CD14-positive monocyte (primary cell): ENCODE data around the gene KIF13A. TPM values are rescaled to one million over a fixed set of nuclear protein-coding genes. Genes with fewer than 3 reads are reported as not detected.

ENCODE experiments used
- DNase-seq, 3 donors: peaks; one replicate each; pipeline ENCODE4 v3.0.0-alpha.2; 2011 to 2022
- H2AFZ ChIP-seq: 2 replicates; pipeline ENCODE4 v1.6.0; 2012; ENCODE audit warnings: mild to moderate bottlenecking, low read depth, low read length, inconsistent platforms; ENCODE audit not compliant: insufficient read depth, poor library complexity, severe bottlenecking
- H3K27ac ChIP-seq, 2 donors: 1 replicate in 1 of 2; 2 replicates in 1 of 2; pipeline ENCODE4 v1.5.1; 2012 to 2013; ENCODE audit warnings: low read length in 2 of 2, control low read depth in 1 of 2, inconsistent platforms in 1 of 2, low read depth in 1 of 2, mild to moderate bottlenecking in 1 of 2
- H3K27me3 ChIP-seq, 2 donors: one replicate each; pipeline versions ENCODE4 v1.6.0 to v1.6.1; 2011 to 2013; ENCODE audit warnings: low read length in 2 of 2; ENCODE audit not compliant: control insufficient read depth in 2 of 2, insufficient read depth in 2 of 2
- H3K36me3 ChIP-seq, 2 donors: replicated peaks in 1 of 2; 1 replicate in 1 of 2; 2 replicates in 1 of 2; pipeline versions ENCODE4 v1.5.1 to v1.6.1; 2012 to 2013; ENCODE audit warnings: low read length in 2 of 2, control low read depth in 1 of 2, inconsistent platforms in 1 of 2, mild to moderate bottlenecking in 1 of 2; ENCODE audit not compliant: insufficient read depth in 2 of 2, control insufficient read depth in 1 of 2
- H3K4me1 ChIP-seq, 2 donors: 1 replicate in 1 of 2; 2 replicates in 1 of 2; pipeline versions ENCODE4 v1.5.1 to v1.6.1; 2012 to 2013; ENCODE audit warnings: low read length in 2 of 2, control low read depth in 1 of 2, inconsistent platforms in 1 of 2, mild to moderate bottlenecking in 1 of 2, moderate library complexity in 1 of 2; ENCODE audit not compliant: insufficient read depth in 2 of 2, control insufficient read depth in 1 of 2
- H3K4me2 ChIP-seq: replicated peaks from 2 replicates; pipeline ENCODE3; 2012; ENCODE audit warnings: low read length, moderate library complexity, mild to moderate bottlenecking; ENCODE audit not compliant: poor library complexity, severe bottlenecking; ENCODE audit errors: extremely low read depth
- H3K4me3 ChIP-seq, 3 experiments: fragments of 200-600 bp in 1 of 3; sonication (generic) in 1 of 3; replicated peaks in 1 of 3; 1 replicate in 2 of 3; 2 replicates in 1 of 3; pipeline ENCODE4 v1.5.1; 2011 to 2013; ENCODE audit warnings: low read length in 3 of 3, mild to moderate bottlenecking in 3 of 3, control low read depth in 2 of 3, low read depth in 2 of 3, inconsistent platforms in 1 of 3, moderate library complexity in 1 of 3
- H3K79me2 ChIP-seq: 2 replicates; pipeline ENCODE4 v1.6.0; 2012; ENCODE audit warnings: mild to moderate bottlenecking, control low read depth, inconsistent platforms, low read length, moderate library complexity; ENCODE audit not compliant: insufficient read depth
- H3K9ac ChIP-seq: 2 replicates; pipeline ENCODE4 v1.6.0; 2017; ENCODE audit warnings: low read length, mild to moderate bottlenecking; ENCODE audit not compliant: insufficient read depth, poor library complexity, severe bottlenecking
- H3K9me3 ChIP-seq, 2 donors: replicated peaks in 1 of 2; 1 replicate in 1 of 2; 2 replicates in 1 of 2; pipeline versions ENCODE4 v1.5.1 to v1.6.1; 2012 to 2013; ENCODE audit warnings: low read length in 2 of 2, control low read depth in 1 of 2; ENCODE audit not compliant: control insufficient read depth in 1 of 2, insufficient read depth in 1 of 2
- H4K20me1 ChIP-seq: 2 replicates; pipeline ENCODE4 v1.6.0; 2012; ENCODE audit warnings: mild to moderate bottlenecking, low read length, control low read depth, moderate library complexity; ENCODE audit not compliant: insufficient read depth
- H3K27ac Mint-ChIP-seq, 7 donors: one replicate each; pipeline ENCODE4 v1.8.0; 2020; ENCODE audit warnings: mild to moderate bottlenecking in 7 of 7, mixed read lengths in 7 of 7, moderate library complexity in 6 of 7, inconsistent platforms in 2 of 7
- H3K27me3 Mint-ChIP-seq, 3 donors: one replicate each; pipeline ENCODE4 v1.8.0; 2021 to 2022; ENCODE audit warnings: low read depth in 3 of 3, mild to moderate bottlenecking in 3 of 3, mixed read lengths in 3 of 3, moderate library complexity in 3 of 3, inconsistent platforms in 1 of 3
- H3K36me3 Mint-ChIP-seq, 2 donors: one replicate each; pipeline ENCODE4 v1.8.0; 2020; ENCODE audit warnings: mixed read lengths in 2 of 2, inconsistent platforms in 1 of 2, mild to moderate bottlenecking in 1 of 2
- H3K4me1 Mint-ChIP-seq: one replicate; pipeline ENCODE4 v1.8.0; 2020; ENCODE audit warnings: mild to moderate bottlenecking, mixed read lengths
- H3K4me3 Mint-ChIP-seq, 2 donors: one replicate each; pipeline ENCODE4 v1.8.0; 2020; ENCODE audit warnings: mild to moderate bottlenecking in 2 of 2, mixed read lengths in 2 of 2, moderate library complexity in 1 of 2
- H3K9me3 Mint-ChIP-seq, 7 donors: one replicate each; pipeline ENCODE4 v1.8.0; 2020 to 2022; ENCODE audit warnings: mixed read lengths in 7 of 7, mild to moderate bottlenecking in 6 of 7, moderate library complexity in 6 of 7, inconsistent platforms in 2 of 7
- CTCF ChIP-seq: fragments of 200-600 bp; IDR thresholded peaks from one replicate; pipeline ENCODE4 v1.8.0; 2022; ENCODE audit warnings: antibody characterized with exemption, mild to moderate bottlenecking
- WGBS: methylation state at CpG from one replicate; pipeline ENCODE4 v1.1.5; 2013; ENCODE audit warnings: missing lambda C conversion rate; ENCODE audit not compliant: insufficient coverage; 5-methylcytosine and 5-hydroxymethylcytosine counted together
- intact Hi-C, 2 donors: fragments of 100-400 bp; cut with micrococcal nuclease; formaldehyde crosslinking; loops; one replicate each; pipeline versions ENCODE4 v1.15.0 to v1.15.1; 2023
- polyA plus RNA-seq, 3 donors: library from polyadenylated mRNA; depleted of rRNA in 1 of 3; unstranded in 2 of 3; stranded (reverse) in 1 of 3; fragments of 300-500 nt in 2 of 3; fragments of >200 nt in 1 of 3; fragmentation: Illumina TruSeq in 2 of 3; gene quantifications; 1 replicate in 2 of 3; 2 replicates in 1 of 3; pipeline ENCODE4 v1.2.3, GENCODE V29; 2012 to 2021

The KIF13A gene
- polyA plus RNA-seq, 3 donors, result 2.9 to 28.4 (median 6.0) TPM

- H3K27ac Mint-ChIP-seq, result no peak overlapping the region
- no peak for DNase-seq
- H3K27ac ChIP-seq, result no peak overlapping the region
- no peaks in the 10 kb centered on the region for H4K20me1 ChIP-seq
- H3K4me3 ChIP-seq, result no peak overlapping the region
- no peak overlapping the region for H3K4me2 ChIP-seq
- no peaks in the 10 kb centered on the region for H3K36me3 ChIP-seq
- intact Hi-C loops, result no loop called here
- no peaks in the 10 kb centered on the region for H3K4me1 Mint-ChIP-seq
- peaks cover 0 to 4% (median 0%) of the 10 kb centered on the region in 7 donors for H3K9me3 Mint-ChIP-seq
- H3K4me1 ChIP-seq, result no peaks in the 10 kb centered on the region
- no peak overlapping the region for H3K4me3 Mint-ChIP-seq
- no peak for TF ChIP-seq CTCF
- H3K27me3 ChIP-seq, result no peaks in the 10 kb centered on the region
- H3K9me3 ChIP-seq, result no peaks in the 10 kb centered on the region
- no peaks in the 10 kb centered on the region for H3K36me3 Mint-ChIP-seq
- peaks cover 2 to 4% (median 3%) of the 10 kb centered on the region in 3 donors for H3K27me3 Mint-ChIP-seq
- no peak overlapping the region for H2AFZ ChIP-seq
- no peaks in the 10 kb centered on the region for H3K79me2 ChIP-seq
- no peak overlapping the region for H3K9ac ChIP-seq
- no CpG with 5 or more reads among the region's 2 CpGs for WGBS
Observed at GRCh38 chr6:18028332-18028731, 40.9 kb upstream of the KIF13A start.

GRCh38 chr6:18025596-18025995 is 38.2 kb upstream of the KIF13A start:
- no peak for DNase-seq
- H3K36me3 Mint-ChIP-seq, result no peaks in the 10 kb centered on the region
- Histone ChIP-seq H3K36me3 (no peaks in the 10 kb centered on the region), H4K20me1 (no peaks in the 10 kb centered on the region), H3K27me3 (no peaks in the 10 kb centered on the region), H3K9ac (no peak overlapping the region), H3K4me2 (no peak overlapping the region), H3K9me3 (no peaks in the 10 kb centered on the region), H3K4me3 (no peak overlapping the region), H3K79me2 (no peaks in the 10 kb centered on the region), H2AFZ (no peak overlapping the region), H3K4me1 (no peaks in the 10 kb centered on the region), H3K27ac (no peak overlapping the region)
- H3K27me3 Mint-ChIP-seq, result peaks cover 0 to 4% (median 1%) of the 10 kb centered on the region in 3 donors
- 100% methylated on average over 3 of the region's 6 CpGs for WGBS
- no peaks in the 10 kb centered on the region for H3K4me1 Mint-ChIP-seq
- no peak overlapping the region for H3K27ac Mint-ChIP-seq
- intact Hi-C loops, result no loop called here
- no peak for TF ChIP-seq CTCF
- peaks cover 0 to 6% (median 2%) of the 10 kb centered on the region in 7 donors for H3K9me3 Mint-ChIP-seq
- H3K4me3 Mint-ChIP-seq, result no peak overlapping the region
